Measurements from ENCODE around the gene WDCP. TPM values are rescaled to one million over a fixed set of nuclear protein-coding genes. Genes with fewer than 3 reads are reported as not detected.

Gene WDCP
- total RNA-seq, 1 experiment from 2014 or later, result 20.0 TPM

- in situ Hi-C loops (cut with HindIII; ENCODE audit: low pct_unique_long_range_greater_than_20kb, low sequenced_read_pairs), result no loop called here
- ChIA-PET POLR2A (no interaction called here), CTCF (interaction anchor here (0.7 kb wide), 1 partner anchor 80 kb away, joined by 4 read pairs; no protein-coding TSS in a partner anchor)
- peaks cover 13% of the 10 kb centered on the region for H3K4me1 ChIP-seq (ENCODE audit: control insufficient read depth, insufficient read depth, low read length)
- ATAC-seq, result no peak
- no peak overlapping the region for H3K27ac ChIP-seq (ENCODE audit: low read length)
- H3K4me3 ChIP-seq (ENCODE audit: low read depth in 2 of 2, low read length in 2 of 2), result no peak overlapping the region
- no peak for DNase-seq (ENCODE audit: low read depth, low spot score)
- TF ChIP-seq SIN3A (IDR thresholded peaks at IDR 0.05; ENCODE audit: borderline replicate concordance, insufficient read depth, low read depth, low read length) (no peak), REST (IDR thresholded peaks at IDR 0.05; ENCODE audit: insufficient read depth in 1 of 2, low read depth in 2 of 2, low read length in 1 of 2) (no peak), CTCF (IDR thresholded peaks at IDR 0.05) (no peak), TCF7L2 (IDR thresholded peaks at IDR 0.05; ENCODE audit: low read depth, low read length) (no peak), POLR2AphosphoS5 (IDR thresholded peaks at IDR 0.05; ENCODE audit: low read depth, low read length) (no peak)
- no peaks in the 10 kb centered on the region for H3K27me3 ChIP-seq (ENCODE audit: control insufficient read depth, insufficient read depth, low read length)
- no peaks in the 10 kb centered on the region for H3K9me3 ChIP-seq (ENCODE audit: control insufficient read depth, insufficient read depth, low read depth, low read length)
- no peaks in the 10 kb centered on the region for H3K36me3 ChIP-seq (ENCODE audit: control insufficient read depth, insufficient read depth, low read length)
- BruUV-seq (replicated peaks), result no TSS peak
- intact Hi-C loops (cut with micrococcal nuclease; ENCODE audit: unreplicated experiment), result loop anchor here (10.0 kb wide), 1 partner anchor 79 kb away; no protein-coding TSS in a partner anchor
These were observed 39.0 kb upstream of the WDCP start for GRCh38 chr2:24086241-24086640.

GRCh38 chr2:24085200-24085489, 38.0 kb upstream of the WDCP start:
- CTCF ChIA-PET, result interaction anchor here (0.7 to 2.2 kb wide), 2 partner anchors 34 to 158 kb away, joined by 3 to 12 read pairs; partner anchors contain the start of gene ATAD2B
- intact Hi-C loops (cut with micrococcal nuclease; ENCODE audit: unreplicated experiment), result loop anchor here (10.0 kb wide), 1 partner anchor 80 kb away; no protein-coding TSS in a partner anchor
- H3K4me3 ChIP-seq (ENCODE audit: low read depth in 2 of 2, low read length in 2 of 2), result peak overlapping the region; percentile 65 to 89
- DNase-seq (ENCODE audit: low read depth, low spot score), result no peak
- no peaks in the 10 kb centered on the region for H3K27me3 ChIP-seq (ENCODE audit: control insufficient read depth, insufficient read depth, low read length)
- POLR2A ChIA-PET, result interaction anchor here (0.5 kb wide), 1 partner anchor 864 kb away, joined by 3 read pairs; no protein-coding TSS in a partner anchor
- H3K36me3 ChIP-seq (ENCODE audit: control insufficient read depth, insufficient read depth, low read length), result no peaks in the 10 kb centered on the region; the same call in 1 of the 2 replicates
- peak overlapping the region; percentile 99 for H3K27ac ChIP-seq (ENCODE audit: low read length)
- TF ChIP-seq POLR2AphosphoS5 (IDR thresholded peaks at IDR 0.05; ENCODE audit: low read depth, low read length), result no peak
- TF ChIP-seq CTCF (IDR thresholded peaks at IDR 0.05), result no peak
- TF ChIP-seq REST (IDR thresholded peaks at IDR 0.05; ENCODE audit: insufficient read depth in 1 of 2, low read depth in 2 of 2, low read length in 1 of 2), result no peak
- TF ChIP-seq TCF7L2 (IDR thresholded peaks at IDR 0.05; ENCODE audit: low read depth, low read length), result no peak
- TF ChIP-seq SIN3A (IDR thresholded peaks at IDR 0.05; ENCODE audit: borderline replicate concordance, insufficient read depth, low read depth, low read length), result no peak
- no TSS peak for BruUV-seq (replicated peaks)
- ATAC-seq, result peak; percentile 3; the same call in 1 of the 2 replicates
- peaks cover 13% of the 10 kb centered on the region for H3K4me1 ChIP-seq (ENCODE audit: control insufficient read depth, insufficient read depth, low read length)
- no peaks in the 10 kb centered on the region for H3K9me3 ChIP-seq (ENCODE audit: control insufficient read depth, insufficient read depth, low read depth, low read length)
- in situ Hi-C loops (cut with HindIII; ENCODE audit: low pct_unique_long_range_greater_than_20kb, low sequenced_read_pairs), result no loop called here

All from Panc1 (cell line).